ENCODE measurements around the gene RERE. TPM values are rescaled to one million over a fixed set of nuclear protein-coding genes. Genes with fewer than 3 reads are reported as not detected.
"Not testable (repeated sequence)": the region's sequence is repeated elsewhere in the genome, so short reads cannot be mapped to it uniquely, and the experiment has no call there.

Gene RERE
- total RNA-seq, 1 donor from 2014 or later: 64.6 TPM

DNA sequence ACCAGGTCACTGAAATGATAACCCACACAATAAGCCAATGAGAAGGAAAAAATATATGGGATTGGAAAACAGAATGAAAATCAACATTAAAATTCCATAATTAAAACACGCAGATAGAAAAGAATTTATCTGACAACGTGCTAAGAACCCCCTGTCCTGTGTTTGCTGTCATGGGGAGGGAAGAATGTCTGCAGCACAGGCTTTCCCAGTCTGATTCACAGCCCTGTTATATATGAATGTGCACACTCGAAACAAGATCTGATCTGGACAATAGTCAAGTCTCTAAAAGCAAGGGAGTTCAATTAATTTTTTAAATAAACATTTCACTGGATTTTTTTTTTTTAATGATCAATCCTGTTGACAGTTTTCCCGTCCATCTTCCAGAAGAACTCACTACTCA, 220.0 kb downstream of the RERE start:
- TF ChIP-seq, protein P1, sequence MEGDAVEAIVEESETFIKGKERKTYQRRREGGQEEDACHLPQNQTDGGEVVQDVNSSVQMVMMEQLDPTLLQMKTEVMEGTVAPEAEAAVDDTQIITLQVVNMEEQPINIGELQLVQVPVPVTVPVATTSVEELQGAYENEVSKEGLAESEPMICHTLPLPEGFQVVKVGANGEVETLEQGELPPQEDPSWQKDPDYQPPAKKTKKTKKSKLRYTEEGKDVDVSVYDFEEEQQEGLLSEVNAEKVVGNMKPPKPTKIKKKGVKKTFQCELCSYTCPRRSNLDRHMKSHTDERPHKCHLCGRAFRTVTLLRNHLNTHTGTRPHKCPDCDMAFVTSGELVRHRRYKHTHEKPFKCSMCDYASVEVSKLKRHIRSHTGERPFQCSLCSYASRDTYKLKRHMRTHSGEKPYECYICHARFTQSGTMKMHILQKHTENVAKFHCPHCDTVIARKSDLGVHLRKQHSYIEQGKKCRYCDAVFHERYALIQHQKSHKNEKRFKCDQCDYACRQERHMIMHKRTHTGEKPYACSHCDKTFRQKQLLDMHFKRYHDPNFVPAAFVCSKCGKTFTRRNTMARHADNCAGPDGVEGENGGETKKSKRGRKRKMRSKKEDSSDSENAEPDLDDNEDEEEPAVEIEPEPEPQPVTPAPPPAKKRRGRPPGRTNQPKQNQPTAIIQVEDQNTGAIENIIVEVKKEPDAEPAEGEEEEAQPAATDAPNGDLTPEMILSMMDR (IDR thresholded peaks at IDR 0.05): no peak
- Histone ChIP-seq H3K27me3 (no peaks in the 10 kb centered on the region), H3K9me3 (no peaks in the 10 kb centered on the region), H3K4me1 (peaks cover 0 to 10% of the 10 kb centered on the region in 2 donors), H3K27ac (peak overlapping the region; percentile 61 to 64), H3K4me3 (no peak overlapping the region), H3K36me3 (no peaks in the 10 kb centered on the region)
- intact Hi-C loops (cut with DNase I): no loop called here
- DNase-seq (ENCODE audit: low spot score in 2 of 2): no peak

DNA sequence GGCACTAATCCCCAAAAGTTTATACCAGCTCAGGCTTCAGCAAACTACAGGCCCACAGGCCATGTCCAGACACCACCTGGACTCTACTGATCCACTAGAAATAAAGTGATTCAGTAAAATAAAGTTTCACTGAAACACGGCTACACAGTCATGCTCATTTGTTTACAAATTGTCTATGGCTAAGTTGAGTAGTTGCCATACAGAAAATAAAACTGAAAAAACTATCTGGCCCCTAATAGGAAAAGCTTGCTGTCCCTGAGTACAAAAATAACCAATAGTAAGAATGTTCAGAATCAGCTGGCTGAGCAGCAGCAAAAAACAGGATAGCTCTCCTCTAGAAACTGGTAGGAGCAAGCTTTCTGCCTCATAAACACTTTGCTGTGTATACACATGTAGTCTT, 221.5 kb downstream of the RERE start:
- intact Hi-C loops (cut with DNase I): no loop called here
- TF ChIP-seq, protein P1 (IDR thresholded peaks at IDR 0.05): no peak
- Histone ChIP-seq H3K27me3 (no peaks in the 10 kb centered on the region), H3K27ac (peak overlapping the region in 1 of 2 donors; percentile 1), H3K4me1 (peaks cover 0 to 10% of the 10 kb centered on the region in 2 donors), H3K36me3 (no peaks in the 10 kb centered on the region), H3K4me3 (no peak overlapping the region), H3K9me3 (no peaks in the 10 kb centered on the region)
- DNase-seq (ENCODE audit: low spot score in 2 of 2): no peak

DNA sequence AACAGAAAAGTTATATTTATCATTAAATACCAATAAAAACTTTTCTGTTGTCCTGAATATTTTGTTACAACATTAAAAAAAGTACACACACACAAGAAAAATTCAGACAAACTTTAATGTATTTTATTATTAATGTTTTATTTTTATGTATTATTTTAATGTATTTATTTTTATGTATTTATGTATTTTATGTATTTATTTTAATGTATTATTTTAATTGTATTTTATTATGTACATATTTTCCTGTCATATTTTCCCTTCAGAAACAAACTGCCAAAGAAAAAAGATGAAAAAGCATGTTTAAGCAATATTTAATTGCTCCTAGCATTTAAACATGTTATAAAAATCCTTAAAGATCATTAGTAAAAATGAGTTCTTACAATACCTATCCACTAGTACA, 222.1 kb downstream of the RERE start:
- Histone ChIP-seq H3K27me3 (no peaks in the 10 kb centered on the region), H3K36me3 (no peaks in the 10 kb centered on the region), H3K4me1 (peaks cover 3 to 10% of the 10 kb centered on the region in 2 donors), H3K27ac (no peak overlapping the region), H3K9me3 (no peaks in the 10 kb centered on the region), H3K4me3 (no peak overlapping the region)
- DNase-seq (ENCODE audit: low spot score in 2 of 2): no peak
- TF ChIP-seq, protein P1 (IDR thresholded peaks at IDR 0.05): no peak
- intact Hi-C loops (cut with DNase I): no loop called here

DNA sequence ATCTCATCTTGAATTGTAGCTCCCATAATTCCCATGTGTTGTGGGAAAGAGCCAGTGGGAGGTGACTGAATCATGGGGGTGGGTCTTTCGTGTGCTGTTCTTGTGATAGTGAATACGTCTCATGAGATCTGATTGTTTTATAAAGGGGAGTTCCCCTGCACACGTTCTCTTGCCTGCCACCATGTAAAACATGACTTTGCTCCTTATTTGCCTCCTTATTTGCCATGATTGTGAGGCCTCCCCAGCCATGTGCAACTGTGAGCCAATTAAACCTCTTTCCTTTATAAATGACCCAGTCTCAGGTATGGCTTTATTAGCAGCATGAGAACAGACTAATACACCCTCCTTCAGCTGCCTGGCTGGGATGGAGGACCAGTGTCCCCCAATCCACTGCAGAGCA, 224.1 kb downstream of the RERE start:
- H3K27ac ChIP-seq; DNase-seq (ENCODE audit: low spot score in 2 of 2); intact Hi-C loops (cut with DNase I); H3K27me3 ChIP-seq; H3K9me3 ChIP-seq; H3K36me3 ChIP-seq; H3K4me1 ChIP-seq; H3K4me3 ChIP-seq: not testable (repeated sequence)

DNA sequence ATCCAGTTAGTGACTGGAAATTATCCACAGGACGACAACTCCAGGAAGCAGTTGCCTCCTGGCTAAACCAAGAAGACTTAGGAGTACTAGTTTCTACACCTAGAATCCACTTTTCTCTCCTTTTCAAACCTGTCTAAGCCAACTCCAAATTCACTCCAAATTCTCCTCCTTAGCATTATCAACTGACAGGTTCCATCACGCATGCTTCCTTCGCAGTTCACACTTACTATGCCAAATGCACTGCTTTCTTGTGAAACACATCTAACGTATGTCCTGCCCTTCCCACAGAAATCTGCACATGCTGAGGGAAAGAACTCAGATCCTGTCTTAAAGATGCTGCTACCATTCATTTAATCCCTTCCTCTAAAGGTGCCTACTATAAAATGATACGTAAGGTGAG, 225.9 kb downstream of the RERE start:
- no peaks in the 10 kb centered on the region for H3K27me3 ChIP-seq
- intact Hi-C loops (cut with DNase I): no loop called here

DNA sequence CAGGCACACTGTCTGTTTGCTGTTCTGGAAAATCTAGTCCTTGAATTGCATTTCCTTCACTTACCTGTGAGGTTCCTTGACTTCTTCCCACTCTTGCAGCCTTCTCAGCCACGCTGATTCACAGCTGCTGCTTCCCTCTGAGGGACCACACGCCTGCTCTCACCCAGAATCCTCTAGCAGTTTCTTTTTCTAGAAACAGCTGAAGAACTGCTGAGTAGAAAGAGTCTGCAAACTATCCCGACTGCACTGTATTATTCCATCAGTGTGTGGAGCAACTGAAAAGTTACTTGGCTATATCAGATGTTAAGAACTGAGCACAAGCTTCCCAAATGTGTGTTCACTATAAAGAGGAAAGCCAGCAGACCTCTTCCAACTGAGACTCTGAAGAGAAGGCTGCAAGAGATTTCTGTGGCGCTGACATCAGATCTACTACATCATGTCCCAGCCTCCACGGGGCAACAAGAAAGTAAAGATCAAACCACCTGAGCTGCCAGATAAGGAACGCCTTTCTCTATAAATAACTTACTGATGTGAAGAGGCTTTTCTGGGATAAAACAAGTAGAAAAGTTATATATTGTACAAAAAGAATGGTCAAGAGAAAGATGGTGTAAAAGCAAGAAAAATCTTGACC, 226.6 kb downstream of the RERE start:
- peak overlapping the region; percentile 8 to 41 for H3K27ac ChIP-seq
- no peaks in the 10 kb centered on the region for H3K9me3 ChIP-seq
- H3K4me3 ChIP-seq: peak overlapping the region in 1 of 2 donors; percentile 6
- peaks cover 0 to 3% of the 10 kb centered on the region in 2 donors for H3K4me1 ChIP-seq
- no peak for DNase-seq (ENCODE audit: low spot score in 2 of 2)
- TF ChIP-seq, protein P1 (IDR thresholded peaks at IDR 0.05): no peak
- intact Hi-C loops (cut with DNase I): no loop called here
- H3K27me3 ChIP-seq: no peaks in the 10 kb centered on the region
- H3K36me3 ChIP-seq: no peaks in the 10 kb centered on the region

More for the DNA sequence above, 225.9 kb downstream of the RERE start:
- Histone ChIP-seq H3K36me3 (no peaks in the 10 kb centered on the region), H3K27ac (no peak overlapping the region), H3K9me3 (no peaks in the 10 kb centered on the region), H3K4me3 (no peak overlapping the region), H3K4me1 (peaks cover 0 to 3% of the 10 kb centered on the region in 2 donors)
- TF ChIP-seq, protein P1 (IDR thresholded peaks at IDR 0.05): no peak
- DNase-seq (ENCODE audit: low spot score in 2 of 2): no peak
